ENCODE measurements around the gene NPFF. TPM values are rescaled to one million over a fixed set of nuclear protein-coding genes. Genes with fewer than 3 reads are reported as not detected.

Gene NPFF
- total and polyA plus RNA-seq, 12 donors = not detected

- Histone ChIP-seq H3K36me3 (peaks cover 0 to 14% (median 0%) of the 10 kb centered on the region in 9 donors), H3K9me3 (no peaks in the 10 kb centered on the region), H3K27me3 (no peaks in the 10 kb centered on the region), H3K27ac (peak within 1 kb of the TSS; percentile 96 to 99 (median 97)), H3K4me1 (peaks cover 15 to 61% (median 36%) of the 10 kb centered on the region in 9 donors), H3K4me3 (peak within 1 kb of the TSS; percentile 31 to 87 (median 74))
- no peak for TF ChIP-seq CTCF (IDR thresholded peaks at IDR 0.05)
- WGBS, 2 donors = 1% methylated on average over 50 to 51 of the region's 51 CpGs
- DNase-seq (peak; percentile 69 to 75), ATAC-seq (peak in 7 of 8 donors; percentile 1 to 24 (median 14))
- intact Hi-C loops (cut with DNase I) = loop anchor here in 7 of 10 donors (2.0 to 10.0 kb wide), 7 partner anchors 45 to 175 kb away; partner anchors contain the start of genes PCBP2 (in 5 of the 7), AAAS (in 1 of the 7) and PRR13 (in 1 of the 7)
These were observed 7.8 kb downstream of the NPFF start, which contains the start of gene MAP3K12 for GRCh38 chr12:53499266-53500141. MAP3K12 (minus strand) TSS chr12:53499458; CDS start chr12:53487391, 12,067 bp downstream.

- Histone ChIP-seq H3K4me1 (peaks cover 15 to 68% (median 40%) of the 10 kb centered on the region in 9 donors), H3K9me3 (no peaks in the 10 kb centered on the region), H3K27ac (peak overlapping the region in 2 of 10 donors; percentile 4 to 53), H3K27me3 (no peaks in the 10 kb centered on the region), H3K4me3 (peak overlapping the region in 3 of 10 donors; percentile 8 to 74 (median 60)), H3K36me3 (peaks cover 0 to 1% (median 0%) of the 10 kb centered on the region in 9 donors)
- no peak for TF ChIP-seq CTCF (IDR thresholded peaks at IDR 0.05)
- DNase-seq (no peak), ATAC-seq (no peak)
- intact Hi-C loops (cut with DNase I) = no loop called here
- 85 to 87% methylated on average over 2 of the region's 2 CpGs for WGBS, 2 donors
These were observed 9.1 kb downstream of the NPFF start for GRCh38 chr12:53498235-53498630.

- TF ChIP-seq CTCF (IDR thresholded peaks at IDR 0.05) = no peak
- intact Hi-C loops (cut with DNase I) = no loop called here
- 94 to 96% methylated on average over 3 of the region's 3 CpGs for WGBS, 2 donors
- peak overlapping the region in 1 of 10 donors; percentile 29 for H3K27ac ChIP-seq
- no peaks in the 10 kb centered on the region for H3K27me3 ChIP-seq
- no peak for ATAC-seq
- peaks cover 9 to 68% (median 35%) of the 10 kb centered on the region in 9 donors for H3K4me1 ChIP-seq
- H3K4me3 ChIP-seq = no peak overlapping the region
- H3K36me3 ChIP-seq = no peaks in the 10 kb centered on the region
- no peaks in the 10 kb centered on the region for H3K9me3 ChIP-seq
- no peak for DNase-seq
These were observed 9.8 kb downstream of the NPFF start for GRCh38 chr12:53497461-53497860.

GRCh38 chr12:53496752-53497032 lies 10.6 kb downstream of the NPFF start:
- no peak for TF ChIP-seq CTCF (IDR thresholded peaks at IDR 0.05)
- Histone ChIP-seq H3K36me3 (no peaks in the 10 kb centered on the region), H3K4me1 (peaks cover 1 to 68% (median 33%) of the 10 kb centered on the region in 9 donors), H3K9me3 (no peaks in the 10 kb centered on the region), H3K27me3 (no peaks in the 10 kb centered on the region), H3K27ac (peak overlapping the region in 8 of 10 donors; percentile 0 to 62 (median 45)), H3K4me3 (peak overlapping the region in 1 of 10 donors; percentile 11)
- intact Hi-C loops (cut with DNase I) = no loop called here
- DNase-seq = no peak
- ATAC-seq = no peak
- 81 to 89% methylated on average over 1 of the region's 1 CpG for WGBS, 2 donors
